AG09309 (cell line): ENCODE results near the gene GNGT1.

Experiments used
- DNase-seq: peaks from one replicate; pipeline ENCODE4 v3.0.0-alpha.2; 2010; ENCODE audit warnings: low read depth
- H3K4me3 ChIP-seq: 2 replicates; pipeline ENCODE4 v1.5.1; 2011; ENCODE audit warnings: mild to moderate bottlenecking, low read depth, low read length, moderate library complexity; ENCODE audit not compliant: control insufficient read depth
- CTCF ChIP-seq: IDR thresholded peaks from 2 replicates; pipeline ENCODE4 v1.5.1; 2011; ENCODE audit warnings: mild to moderate bottlenecking, low read depth, low read length, inconsistent platforms; ENCODE audit not compliant: insufficient read depth, control insufficient read depth; ENCODE audit errors: missing control alignments

The GNGT1 gene

DNA sequence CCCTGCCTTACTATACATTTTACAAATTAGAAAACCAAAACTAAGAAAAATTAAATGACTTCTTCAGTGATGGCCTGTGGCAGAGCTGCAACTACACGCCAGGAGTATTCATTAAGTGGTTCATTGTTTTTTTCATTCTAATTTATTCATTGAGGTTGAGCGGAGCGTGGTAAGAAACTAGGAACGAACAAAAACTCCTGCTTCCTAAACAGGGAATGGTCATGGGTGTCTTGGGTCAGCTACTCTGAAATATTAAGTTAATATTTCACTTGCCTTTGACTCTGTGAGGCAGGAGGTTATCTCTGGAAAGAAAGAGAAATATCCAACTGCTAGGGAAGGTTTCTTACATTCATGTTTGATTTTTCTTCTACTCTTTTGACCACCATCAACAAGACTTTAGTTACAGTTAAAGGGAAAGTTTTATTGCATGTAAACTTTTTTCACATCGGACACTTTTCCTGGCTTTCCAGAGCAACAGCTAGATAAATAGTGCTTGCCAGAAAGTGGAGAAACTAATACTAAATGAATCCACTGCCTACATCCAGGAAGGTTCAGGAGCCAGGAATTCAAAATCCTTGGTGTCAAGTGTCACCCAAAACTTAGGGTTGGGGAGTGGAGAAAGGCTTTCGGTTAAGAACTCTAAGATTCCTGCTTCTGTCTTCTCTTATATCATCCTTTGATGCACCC lies 14.3 kb downstream of the GNGT1 start:
- H3K4me3 ChIP-seq: no peak overlapping the region; the same call in 1 of the 2 replicates
- no peak for DNase-seq
- TF ChIP-seq CTCF: no peak

GRCh38 chr7:93921186-93921585 lies 14.8 kb downstream of the GNGT1 start:
- DNase-seq: no peak
- TF ChIP-seq CTCF: no peak

GRCh38 chr7:93921607-93922566 lies 15.5 kb downstream of the GNGT1 start, which contains the start of gene GNG11:
Gene GNG11, plus strand, starts transcription at chr7:93921735. Its CDS starts 403 bp downstream, at chr7:93922138.
- H3K4me3 ChIP-seq: peak within 1 kb of the TSS; percentile 71
- TF ChIP-seq CTCF: no peak
- DNase-seq: peak; percentile 18

More at GRCh38 chr7:93921186-93921585, 14.8 kb downstream of the GNGT1 start:
- peak overlapping the region; percentile 71 for H3K4me3 ChIP-seq

- peak overlapping the region; percentile 71 for H3K4me3 ChIP-seq
- no peak for DNase-seq
- no peak for TF ChIP-seq CTCF
Observed at GRCh38 chr7:93923296-93923695, 16.9 kb downstream of the GNGT1 start.

DNA sequence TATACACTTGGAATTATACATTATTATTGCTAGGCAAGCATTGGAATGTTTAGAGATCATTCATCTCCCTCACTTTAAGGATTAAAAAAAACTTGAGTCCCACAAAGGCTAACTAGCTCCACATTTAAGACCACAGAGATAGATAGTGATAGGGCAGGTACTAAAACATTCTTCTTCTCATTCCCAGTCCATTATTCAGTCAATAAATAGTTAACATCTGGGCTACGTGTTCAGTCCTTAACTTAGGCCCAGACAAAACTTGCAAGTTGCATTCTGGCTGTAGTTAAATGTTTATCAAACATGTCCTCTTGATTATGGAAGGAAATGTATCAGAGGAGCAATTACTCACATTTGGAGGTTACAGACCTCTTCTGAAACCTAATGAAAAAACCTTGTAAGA lies 17.6 kb downstream of the GNGT1 start:
- TF ChIP-seq CTCF: no peak
- H3K4me3 ChIP-seq: peak overlapping the region; percentile 71; the same call in 1 of the 2 replicates
- DNase-seq: no peak

DNA sequence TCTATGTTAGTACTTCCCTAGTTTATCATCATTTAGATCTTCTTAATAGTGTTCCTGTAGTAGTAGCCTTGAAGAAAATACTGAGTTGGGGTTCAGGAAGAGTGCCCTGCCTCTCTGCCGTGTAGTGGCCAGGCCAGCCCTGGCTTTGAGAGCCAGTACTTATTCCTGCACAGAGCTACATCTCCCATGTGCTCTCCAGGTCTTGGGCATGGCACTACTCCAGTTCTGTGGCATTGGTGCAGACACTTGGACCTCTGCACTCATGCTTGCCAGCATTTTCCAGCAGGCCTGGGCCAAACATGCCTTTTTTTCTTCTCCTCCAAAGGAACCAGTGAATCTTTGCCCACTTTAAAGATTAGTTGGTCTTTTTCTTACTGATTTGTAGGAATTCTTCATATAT lies 20.4 kb downstream of the GNGT1 start:
- no peak overlapping the region for H3K4me3 ChIP-seq
- DNase-seq: no peak
- TF ChIP-seq CTCF: no peak
